GM10266 (cell line): Measurements from ENCODE around the gene TNFAIP1.

Experiments used
- DNase-seq: peaks from one replicate; pipeline ENCODE4 v3.0.0; 2012; ENCODE audit errors: extremely low spot score
- CTCF ChIP-seq: IDR thresholded peaks from 2 replicates; pipeline ENCODE4 v1.5.1; 2012; ENCODE audit warnings: mild to moderate bottlenecking, low read depth; ENCODE audit not compliant: control insufficient read depth, insufficient read depth; ENCODE audit errors: missing control alignments

TNFAIP1 gene

GRCh38 chr17:28372945-28373274 lies 37.3 kb downstream of the TNFAIP1 start:
- no peak for TF ChIP-seq CTCF
- DNase-seq, result no peak

- no peak for TF ChIP-seq CTCF
- no peak for DNase-seq
These were observed 44.5 kb downstream of the TNFAIP1 start for GRCh38 chr17:28379814-28380801.

- peak; percentile 49 for TF ChIP-seq CTCF
- DNase-seq, result no peak
These were observed 45.7 kb downstream of the TNFAIP1 start for GRCh38 chr17:28381141-28381825.

GRCh38 chr17:28384281-28385036 lies 48.9 kb downstream of the TNFAIP1 start:
- no peak for TF ChIP-seq CTCF
- peak; percentile 83 for DNase-seq

- no peak for DNase-seq
- TF ChIP-seq CTCF, result no peak
These were observed 49.5 kb downstream of the TNFAIP1 start for GRCh38 chr17:28385037-28385400.

- no peak for TF ChIP-seq CTCF
- DNase-seq, result no peak
These were observed 49.8 kb downstream of the TNFAIP1 start for GRCh38 chr17:28385406-28385805.
